Smooth muscle cell (in vitro differentiated cells): ENCODE data around the gene FBXO38. TPM values are rescaled to one million over a fixed set of nuclear protein-coding genes. Genes with fewer than 3 reads are reported as not detected.
A peak's percentile ranks its signal among the peaks of the same experiment; 100 is the strongest.

Source experiments
- DNase-seq: peaks from one replicate; lab custom pipeline; 2025; ENCODE audit not compliant: unreplicated experiment; lab: John Stamatoyannopoulos, UW
- H2AFZ ChIP-seq: fragments of 200-600 bp; sonication (generic); 2 replicates; pipeline ENCODE4 v1.6.0; 2016; ENCODE audit warnings: antibody characterized with exemption, low read depth, mild to moderate bottlenecking
- H3F3A ChIP-seq: fragments of 200-600 bp; sonication (generic); 2 replicates; pipeline ENCODE4 v1.6.0; 2017; ENCODE audit warnings: antibody characterized with exemption, low read depth
- H3K27ac ChIP-seq: fragments of 200-600 bp; sonication (generic); 2 replicates; pipeline ENCODE4 v1.5.1; 2016; ENCODE audit warnings: low read depth, mild to moderate bottlenecking
- H3K27me3 ChIP-seq: fragments of 200-600 bp; sonication (generic); 2 replicates; pipeline ENCODE4 v1.6.1; 2016; ENCODE audit warnings: low read depth, mild to moderate bottlenecking
- H3K36me3 ChIP-seq: fragments of 200-600 bp; sonication (generic); 2 replicates; pipeline ENCODE4 v1.5.1; 2016; ENCODE audit warnings: low read depth
- H3K4me1 ChIP-seq: fragments of 200-600 bp; sonication (generic); 2 replicates; pipeline ENCODE4 v1.5.1; 2016; ENCODE audit warnings: low read depth
- H3K4me2 ChIP-seq: fragments of 200-600 bp; sonication (generic); 2 replicates; pipeline ENCODE4 v1.6.0; 2016; ENCODE audit warnings: mild to moderate bottlenecking
- H3K4me3 ChIP-seq: fragments of 200-600 bp; sonication (generic); 2 replicates; pipeline ENCODE4 v1.5.1; 2016; ENCODE audit warnings: mild to moderate bottlenecking
- H3K79me2 ChIP-seq: fragments of 200-600 bp; sonication (generic); 2 replicates; pipeline ENCODE4 v1.6.0; 2016; ENCODE audit warnings: low read depth, mild to moderate bottlenecking
- H3K9ac ChIP-seq: fragments of 200-600 bp; sonication (generic); 2 replicates; pipeline ENCODE4 v1.6.0; 2016; ENCODE audit warnings: low read depth
- H3K9me3 ChIP-seq: fragments of 200-600 bp; sonication (generic); replicated peaks from 2 replicates; pipeline ENCODE4 v1.5.1; 2016; ENCODE audit warnings: low read depth
- H4K20me1 ChIP-seq: fragments of 200-600 bp; sonication (generic); 2 replicates; pipeline ENCODE4 v1.6.0; 2016; ENCODE audit warnings: low read depth
- WGBS: methylation state at CpG from one replicate; pipeline ENCODE4 v1.1.7; 2016; ENCODE audit warnings: low lambda C conversion rate; 5-methylcytosine and 5-hydroxymethylcytosine counted together
- polyA plus RNA-seq: library from polyadenylated mRNA; unstranded; fragments of >200 nt; fragmentation: Nextera tagmentation; extraction: Ambion mirVana; gene quantifications from 2 replicates; pipeline ENCODE4 v1.2.1, GENCODE V29; 2016
- total RNA-seq: library from RNA; depleted of rRNA; stranded (reverse); fragments of >200 nt; gene quantifications from 2 replicates; pipeline ENCODE4 v1.2.3, GENCODE V29; 2014
- TF ChIP-seq, protein P1 (sequence below): fragments of 200-600 bp; sonication (generic); IDR thresholded peaks from 2 replicates; pipeline ENCODE4 v1.5.1; 2017; ENCODE audit warnings: borderline replicate concordance, mild to moderate bottlenecking, antibody characterized with exemption; ENCODE audit not compliant: insufficient read depth, poor library complexity, severe bottlenecking

The FBXO38 gene
- total and polyA plus RNA-seq, 2 experiments from 2014 or later, result 24.4 to 44.5 TPM

DNA sequence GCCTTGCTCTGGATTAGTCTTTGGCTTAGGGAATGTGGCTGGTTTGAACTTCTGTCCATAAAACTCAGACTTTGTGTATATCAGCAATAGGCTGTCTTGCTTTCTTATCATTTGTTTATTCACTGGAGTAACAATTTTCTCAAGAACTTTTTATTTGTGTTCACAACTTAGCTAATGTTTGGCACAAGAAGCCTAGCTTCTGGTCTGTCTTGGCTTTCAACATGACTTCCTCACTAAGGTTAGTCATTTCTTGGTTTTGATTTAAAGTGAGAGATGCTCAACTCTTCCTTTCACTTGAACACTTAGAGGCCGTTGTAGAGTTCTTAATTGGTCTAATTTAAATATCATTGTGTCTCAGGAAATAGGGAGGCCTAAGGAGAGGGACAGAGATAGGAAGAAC lies 4.9 kb downstream of the FBXO38 start:
- Histone ChIP-seq H3F3A (peaks cover 4% of the 10 kb centered on the region), H2AFZ (no peak overlapping the region), H3K27me3 (no peaks in the 10 kb centered on the region), H3K79me2 (peaks cover 86% of the 10 kb centered on the region), H3K27ac (peak overlapping the region; percentile 6), H3K4me1 (peaks cover 7% of the 10 kb centered on the region), H3K4me3 (no peak overlapping the region), H3K36me3 (no peaks in the 10 kb centered on the region), H3K9ac (no peak overlapping the region), H3K9me3 (no peaks in the 10 kb centered on the region), H4K20me1 (peaks cover 57% of the 10 kb centered on the region), H3K4me2 (no peak overlapping the region)
- TF ChIP-seq, protein P1, sequence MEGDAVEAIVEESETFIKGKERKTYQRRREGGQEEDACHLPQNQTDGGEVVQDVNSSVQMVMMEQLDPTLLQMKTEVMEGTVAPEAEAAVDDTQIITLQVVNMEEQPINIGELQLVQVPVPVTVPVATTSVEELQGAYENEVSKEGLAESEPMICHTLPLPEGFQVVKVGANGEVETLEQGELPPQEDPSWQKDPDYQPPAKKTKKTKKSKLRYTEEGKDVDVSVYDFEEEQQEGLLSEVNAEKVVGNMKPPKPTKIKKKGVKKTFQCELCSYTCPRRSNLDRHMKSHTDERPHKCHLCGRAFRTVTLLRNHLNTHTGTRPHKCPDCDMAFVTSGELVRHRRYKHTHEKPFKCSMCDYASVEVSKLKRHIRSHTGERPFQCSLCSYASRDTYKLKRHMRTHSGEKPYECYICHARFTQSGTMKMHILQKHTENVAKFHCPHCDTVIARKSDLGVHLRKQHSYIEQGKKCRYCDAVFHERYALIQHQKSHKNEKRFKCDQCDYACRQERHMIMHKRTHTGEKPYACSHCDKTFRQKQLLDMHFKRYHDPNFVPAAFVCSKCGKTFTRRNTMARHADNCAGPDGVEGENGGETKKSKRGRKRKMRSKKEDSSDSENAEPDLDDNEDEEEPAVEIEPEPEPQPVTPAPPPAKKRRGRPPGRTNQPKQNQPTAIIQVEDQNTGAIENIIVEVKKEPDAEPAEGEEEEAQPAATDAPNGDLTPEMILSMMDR, result no peak
- no peak for DNase-seq
- WGBS, result 63% methylated on average over 1 of the region's 1 CpG

DNA sequence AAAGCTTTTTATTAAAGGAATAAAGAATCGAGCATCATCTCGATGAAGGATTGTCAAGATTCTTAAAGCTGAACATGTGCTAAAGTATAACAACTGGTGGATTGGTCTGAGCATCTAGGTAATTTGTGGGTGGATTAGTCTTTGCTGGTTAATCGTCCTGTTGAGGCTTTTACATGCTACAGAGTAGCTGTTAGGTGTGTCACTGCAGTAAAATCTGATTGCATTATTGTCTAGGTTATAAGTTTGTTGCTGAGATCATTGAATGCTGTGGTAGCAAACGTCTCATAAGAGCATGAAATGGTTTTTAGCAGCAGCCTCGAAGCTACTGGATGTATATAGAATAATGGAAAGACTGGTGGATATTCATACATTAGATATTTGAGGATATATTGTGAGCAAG lies 7.2 kb downstream of the FBXO38 start:
- H3K4me3 ChIP-seq, result no peak overlapping the region
- WGBS, result 83% methylated on average over 5 of the region's 5 CpGs
- peaks cover 68% of the 10 kb centered on the region for H4K20me1 ChIP-seq
- H2AFZ ChIP-seq, result no peak overlapping the region
- no peak for DNase-seq
- H3K36me3 ChIP-seq, result peaks cover 7% of the 10 kb centered on the region
- H3F3A ChIP-seq, result peaks cover 4% of the 10 kb centered on the region
- no peaks in the 10 kb centered on the region for H3K4me1 ChIP-seq
- no peaks in the 10 kb centered on the region for H3K9me3 ChIP-seq
- TF ChIP-seq, protein P1, result no peak
- peaks cover 84% of the 10 kb centered on the region for H3K79me2 ChIP-seq
- H3K4me2 ChIP-seq, result no peak overlapping the region
- H3K9ac ChIP-seq, result no peak overlapping the region
- H3K27me3 ChIP-seq, result no peaks in the 10 kb centered on the region
- peak overlapping the region; percentile 1 for H3K27ac ChIP-seq

DNA sequence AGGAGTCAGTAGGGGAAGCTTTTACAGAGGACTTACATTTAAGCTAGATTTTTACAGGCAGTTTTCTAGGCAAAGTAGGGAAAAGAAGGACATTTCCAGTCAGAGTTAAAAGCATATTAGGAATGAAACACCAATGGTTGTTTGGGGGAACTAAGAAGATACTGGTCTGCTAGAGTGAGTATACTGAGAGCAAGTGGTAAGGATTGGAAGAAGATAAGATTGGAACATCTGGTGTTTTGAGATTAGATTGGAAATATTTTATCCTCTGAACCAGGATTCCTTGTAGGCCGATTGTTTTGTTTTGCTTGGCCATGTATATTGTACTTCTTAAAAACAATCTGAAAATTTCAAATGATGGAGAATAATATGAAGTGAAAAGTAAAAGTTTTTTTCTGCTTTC lies 7.7 kb downstream of the FBXO38 start:
- peaks cover 73% of the 10 kb centered on the region for H4K20me1 ChIP-seq
- H3F3A ChIP-seq, result no peaks in the 10 kb centered on the region
- H3K36me3 ChIP-seq, result peaks cover 7% of the 10 kb centered on the region
- no peak for DNase-seq
- H3K27ac ChIP-seq, result peak overlapping the region; percentile 1
- no peak overlapping the region for H2AFZ ChIP-seq
- TF ChIP-seq, protein P1, result no peak
- H3K4me3 ChIP-seq, result no peak overlapping the region
- no peaks in the 10 kb centered on the region for H3K27me3 ChIP-seq
- no peaks in the 10 kb centered on the region for H3K4me1 ChIP-seq
- 45% methylated on average over 1 of the region's 1 CpG for WGBS
- peaks cover 79% of the 10 kb centered on the region for H3K79me2 ChIP-seq
- no peak overlapping the region for H3K9ac ChIP-seq
- no peaks in the 10 kb centered on the region for H3K9me3 ChIP-seq
- H3K4me2 ChIP-seq, result no peak overlapping the region

DNA sequence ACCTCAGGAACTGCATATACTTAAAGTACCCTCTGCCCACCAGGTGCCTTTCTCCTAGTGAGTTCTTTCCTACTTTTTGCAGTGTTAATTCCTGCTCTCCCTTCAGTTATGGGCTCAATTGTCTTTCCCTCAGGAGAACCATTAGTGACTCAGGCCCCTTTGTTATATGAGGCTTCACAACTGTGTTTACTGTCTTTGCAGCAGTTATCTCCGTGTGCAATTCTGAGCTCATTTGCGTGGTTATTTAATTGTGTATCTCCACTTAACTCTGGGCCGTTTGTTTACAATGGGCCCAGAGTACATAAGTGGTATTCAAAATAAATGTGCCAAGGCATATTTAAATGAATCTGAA lies 9.6 kb downstream of the FBXO38 start:
- H3K9ac ChIP-seq, result no peak overlapping the region
- H3K36me3 ChIP-seq, result peaks cover 7% of the 10 kb centered on the region
- H3K27ac ChIP-seq, result no peak overlapping the region
- H2AFZ ChIP-seq, result no peak overlapping the region
- no peak overlapping the region for H3K4me2 ChIP-seq
- no peaks in the 10 kb centered on the region for H3K9me3 ChIP-seq
- no peaks in the 10 kb centered on the region for H3F3A ChIP-seq
- 29% methylated on average over 3 of the region's 3 CpGs for WGBS
- TF ChIP-seq, protein P1, result no peak
- peaks cover 79% of the 10 kb centered on the region for H4K20me1 ChIP-seq
- H3K4me1 ChIP-seq, result peaks cover 6% of the 10 kb centered on the region
- no peak for DNase-seq
- H3K27me3 ChIP-seq, result no peaks in the 10 kb centered on the region
- peaks cover 61% of the 10 kb centered on the region for H3K79me2 ChIP-seq
- H3K4me3 ChIP-seq, result no peak overlapping the region
